ENCODE measurements around the gene ARHGDIB. TPM values are rescaled to one million over a fixed set of nuclear protein-coding genes. Genes with fewer than 3 reads are reported as not detected.

Gene ARHGDIB
- total and polyA plus RNA-seq, 2 donors (not counting 1 experiment from before 2014, with no cell fraction given), result 8.3 to 43.7 TPM

- H3K36me3 ChIP-seq (ENCODE audit: control insufficient read depth, insufficient read depth, low read length), result no peaks in the 10 kb centered on the region
- no peak overlapping the region for H2AFZ ChIP-seq (ENCODE audit: low read length)
- no peaks in the 10 kb centered on the region for H3K4me1 ChIP-seq (ENCODE audit: control insufficient read depth, extremely low read depth, insufficient read depth, low read length)
- H3K4me3 ChIP-seq (replicated peaks in 1 of 4; ENCODE audit: control extremely low read depth in 1 of 4, insufficient read depth in 1 of 4, low read depth in 3 of 4, low read length in 4 of 4), result no peak overlapping the region
- H4K20me1 ChIP-seq (ENCODE audit: control insufficient read depth, extremely low read depth, insufficient read depth, low read length), result no peaks in the 10 kb centered on the region
- H3K27me3 ChIP-seq (ENCODE audit: control insufficient read depth, insufficient read depth, low read length), result no peaks in the 10 kb centered on the region
- no peak overlapping the region for H3K27ac ChIP-seq (ENCODE audit: insufficient read depth, low read length)
- no peak for DNase-seq (ENCODE audit: low read depth in 2 of 2)
- no peak overlapping the region for H3K4me2 ChIP-seq (ENCODE audit: extremely low read depth, insufficient read depth, low read length)
- TF ChIP-seq CTCF (conservative IDR thresholded peaks at IDR 0.05 in 1 of 2, IDR thresholded peaks at IDR 0.05 in 1 of 2; ENCODE audit: low read depth in 1 of 2, low read length in 2 of 2) (no peak), EZH2 (IDR thresholded peaks at IDR 0.05; ENCODE audit: low read length, missing control alignments) (no peak)
- no peaks in the 10 kb centered on the region for H3K79me2 ChIP-seq (ENCODE audit: control insufficient read depth, insufficient read depth, low read length)
- H3K9ac ChIP-seq (ENCODE audit: insufficient read depth, low read length), result no peak overlapping the region
- H3K9me3 ChIP-seq (ENCODE audit: control insufficient read depth, insufficient read depth, low read depth, low read length), result no peaks in the 10 kb centered on the region
These were observed 45.7 kb downstream of the ARHGDIB start for GRCh38 chr12:14915736-14916135.

- no peaks in the 10 kb centered on the region for H4K20me1 ChIP-seq (ENCODE audit: control insufficient read depth, extremely low read depth, insufficient read depth, low read length)
- TF ChIP-seq EZH2 (IDR thresholded peaks at IDR 0.05; ENCODE audit: low read length, missing control alignments) (no peak), CTCF (conservative IDR thresholded peaks at IDR 0.05 in 1 of 2, IDR thresholded peaks at IDR 0.05 in 1 of 2; ENCODE audit: low read depth in 1 of 2, low read length in 2 of 2) (no peak)
- H3K9me3 ChIP-seq (ENCODE audit: control insufficient read depth, insufficient read depth, low read depth, low read length), result no peaks in the 10 kb centered on the region
- no peak overlapping the region for H2AFZ ChIP-seq (ENCODE audit: low read length)
- no peaks in the 10 kb centered on the region for H3K79me2 ChIP-seq (ENCODE audit: control insufficient read depth, insufficient read depth, low read length)
- H3K27me3 ChIP-seq (ENCODE audit: control insufficient read depth, insufficient read depth, low read length), result no peaks in the 10 kb centered on the region
- H3K4me3 ChIP-seq (replicated peaks in 1 of 4; ENCODE audit: control extremely low read depth in 1 of 4, insufficient read depth in 1 of 4, low read depth in 3 of 4, low read length in 4 of 4), result no peak overlapping the region
- no peak overlapping the region for H3K27ac ChIP-seq (ENCODE audit: insufficient read depth, low read length)
- H3K4me1 ChIP-seq (ENCODE audit: control insufficient read depth, extremely low read depth, insufficient read depth, low read length), result no peaks in the 10 kb centered on the region
- no peak overlapping the region for H3K4me2 ChIP-seq (ENCODE audit: extremely low read depth, insufficient read depth, low read length)
- peak in 1 of 2 donors; percentile 19 for DNase-seq (ENCODE audit: low read depth in 2 of 2)
- H3K36me3 ChIP-seq (ENCODE audit: control insufficient read depth, insufficient read depth, low read length), result no peaks in the 10 kb centered on the region
- no peak overlapping the region for H3K9ac ChIP-seq (ENCODE audit: insufficient read depth, low read length)
These were observed 48.0 kb downstream of the ARHGDIB start for GRCh38 chr12:14913381-14913781.

GRCh38 chr12:14911131-14911530 is 50.3 kb downstream of the ARHGDIB start:
- Histone ChIP-seq H3K27me3 (ENCODE audit: control insufficient read depth, insufficient read depth, low read length) (no peaks in the 10 kb centered on the region), H2AFZ (ENCODE audit: low read length) (no peak overlapping the region), H3K4me1 (ENCODE audit: control insufficient read depth, extremely low read depth, insufficient read depth, low read length) (no peaks in the 10 kb centered on the region), H3K27ac (ENCODE audit: insufficient read depth, low read length) (no peak overlapping the region), H4K20me1 (ENCODE audit: control insufficient read depth, extremely low read depth, insufficient read depth, low read length) (no peaks in the 10 kb centered on the region), H3K4me2 (ENCODE audit: extremely low read depth, insufficient read depth, low read length) (no peak overlapping the region), H3K79me2 (ENCODE audit: control insufficient read depth, insufficient read depth, low read length) (no peaks in the 10 kb centered on the region), H3K36me3 (ENCODE audit: control insufficient read depth, insufficient read depth, low read length) (no peaks in the 10 kb centered on the region), H3K9me3 (ENCODE audit: control insufficient read depth, insufficient read depth, low read depth, low read length) (no peaks in the 10 kb centered on the region), H3K9ac (ENCODE audit: insufficient read depth, low read length) (no peak overlapping the region), H3K4me3 (replicated peaks in 1 of 4; ENCODE audit: control extremely low read depth in 1 of 4, insufficient read depth in 1 of 4, low read depth in 3 of 4, low read length in 4 of 4) (no peak overlapping the region)
- no peak for TF ChIP-seq EZH2 (IDR thresholded peaks at IDR 0.05; ENCODE audit: low read length, missing control alignments)
- no peak for TF ChIP-seq CTCF (conservative IDR thresholded peaks at IDR 0.05 in 1 of 2, IDR thresholded peaks at IDR 0.05 in 1 of 2; ENCODE audit: low read depth in 1 of 2, low read length in 2 of 2)
- no peak for DNase-seq (ENCODE audit: low read depth in 2 of 2)

Data from fibroblast of lung (primary cell).